H1 (cell line): ENCODE data around the gene FOXN4. TPM values are rescaled to one million over a fixed set of nuclear protein-coding genes. Genes with fewer than 3 reads are reported as not detected.
A peak's percentile ranks its signal among the peaks of the same experiment; 100 is the strongest.

Source experiments
- CTCF ChIA-PET: fragments of 300-600 bp; sonication (Branson Sonifier 250); formaldehyde crosslinking; loops from one replicate; lab custom pipeline; 2021; ENCODE audit not compliant: partially characterized antibody; lab: Charles Lee
- POLR2A ChIA-PET: fragments of 300-600 bp; sonication (Branson Sonifier 250); formaldehyde crosslinking; loops from one replicate; lab custom pipeline; 2021; ENCODE audit warnings: inconsistent platforms; ENCODE audit not compliant: partially characterized antibody; lab: Charles Lee
- DNase-seq, 2 experiments: peaks; one replicate each; pipeline versions ENCODE4 v3.0.0 to v3.0.0-alpha.2; 2010 to 2022; ENCODE audit warnings: low spot score in 2 of 2, low read depth in 1 of 2, mixed read lengths in 1 of 2
- FAIRE-seq: peaks from 2 replicates; lab custom pipeline; 2011; peaks lifted over from hg19 to GRCh38; lab: Jason Lieb, UNC
- H2AFZ ChIP-seq: 2 replicates; pipeline ENCODE4 v1.8.1; 2012; ENCODE audit warnings: low read length, inconsistent platforms
- H2AK5ac ChIP-seq: 2 replicates; pipeline ENCODE4 v1.6.1; 2013; ENCODE audit warnings: low read depth, low read length
- H2BK120ac ChIP-seq: replicated peaks from 2 replicates; pipeline ENCODE3; 2013; ENCODE audit warnings: low read depth, low read length, inconsistent platforms
- H2BK12ac ChIP-seq: 2 replicates; pipeline ENCODE4 v1.6.1; 2013; ENCODE audit warnings: low read depth, low read length
- H2BK15ac ChIP-seq: 2 replicates; pipeline ENCODE4 v1.6.1; 2013; ENCODE audit warnings: low read length
- H2BK20ac ChIP-seq: 2 replicates; pipeline ENCODE4 v1.6.1; 2013; ENCODE audit warnings: low read length
- H2BK5ac ChIP-seq: 2 replicates; pipeline ENCODE4 v1.6.1; 2013; ENCODE audit warnings: low read depth, low read length
- H3K14ac ChIP-seq: 2 replicates; pipeline ENCODE4 v1.6.1; 2013; ENCODE audit warnings: inconsistent platforms; ENCODE audit not compliant: insufficient read length
- H3K18ac ChIP-seq: 2 replicates; pipeline ENCODE4 v1.6.1; 2013; ENCODE audit warnings: low read length; ENCODE audit errors: extremely low read depth
- H3K23ac ChIP-seq: 2 replicates; pipeline ENCODE4 v1.6.1; 2013; ENCODE audit warnings: inconsistent platforms; ENCODE audit not compliant: insufficient read length
- H3K23me2 ChIP-seq: 2 replicates; pipeline ENCODE4 v1.6.1; 2013; ENCODE audit warnings: low read depth, low read length
- H3K27ac ChIP-seq: 2 replicates; pipeline ENCODE4 v1.6.1; 2011; ENCODE audit warnings: low read depth, low read length, inconsistent platforms
- H3K27me3 ChIP-seq, 4 experiments: replicated peaks in 1 of 4; 1 replicate in 1 of 4; 2 replicates in 3 of 4; pipeline versions ENCODE4 v1.6.1 to v1.8.1; 2011 to 2013; ENCODE audit warnings: low read length in 3 of 4, mild to moderate bottlenecking in 3 of 4, inconsistent platforms in 2 of 4, mixed read lengths in 2 of 4, moderate library complexity in 1 of 4; ENCODE audit not compliant: control insufficient read depth in 3 of 4, insufficient read depth in 3 of 4; ENCODE audit errors: extremely low read depth in 1 of 4
- H3K36me3 ChIP-seq, 4 experiments: 2 replicates each; pipeline versions ENCODE4 v1.6.1 to v1.8.1; 2011 to 2013; ENCODE audit warnings: mild to moderate bottlenecking in 4 of 4, low read length in 3 of 4, moderate library complexity in 2 of 4, control low read depth in 1 of 4, inconsistent platforms in 1 of 4; ENCODE audit not compliant: insufficient read depth in 4 of 4, control insufficient read depth in 2 of 4
- H3K4ac ChIP-seq: replicated peaks from 2 replicates; pipeline ENCODE3; 2013; ENCODE audit warnings: low read length, low read depth, mixed read lengths, inconsistent platforms; ENCODE audit not compliant: insufficient read length
- H3K4me1 ChIP-seq, 4 experiments: replicated peaks in 1 of 4; 1 replicate in 1 of 4; 2 replicates in 3 of 4; pipeline versions ENCODE4 v1.6.1 to v1.8.1; 2011 to 2013; ENCODE audit warnings: low read length in 3 of 4, inconsistent platforms in 2 of 4, mixed read lengths in 1 of 4; ENCODE audit not compliant: insufficient read depth in 4 of 4, control insufficient read depth in 3 of 4
- H3K4me2 ChIP-seq, 2 experiments: 2 replicates each; pipeline versions ENCODE4 v1.6.1 to v1.8.1; 2011 to 2013; ENCODE audit warnings: low read depth in 2 of 2, low read length in 2 of 2, control low read depth in 1 of 2, inconsistent platforms in 1 of 2, mild to moderate bottlenecking in 1 of 2; ENCODE audit not compliant: insufficient read depth in 1 of 2
- H3K4me3 ChIP-seq, 4 experiments: fragments of 200-600, 300-600 bp in 1 of 4; sonication (generic), shearing (Covaris generic), sonication (Bioruptor Twin) in 1 of 4; 2 replicates each; pipeline versions ENCODE4 v1.5.1 to v1.8.1; 2011 to 2016; ENCODE audit warnings: low read length in 4 of 4, low read depth in 3 of 4, control low read depth in 2 of 4, inconsistent platforms in 2 of 4, mild to moderate bottlenecking in 2 of 4, mixed read lengths in 1 of 4, moderate library complexity in 1 of 4; ENCODE audit not compliant: insufficient read depth in 2 of 4; ENCODE audit errors: extremely low read depth in 1 of 4
- H3K56ac ChIP-seq: replicated peaks from 2 replicates; pipeline ENCODE3; 2013; ENCODE audit warnings: low read depth, mild to moderate bottlenecking, mixed read lengths, low read length, inconsistent platforms; ENCODE audit not compliant: insufficient read length
- H3K79me1 ChIP-seq: 2 replicates; pipeline ENCODE4 v1.6.1; 2013; ENCODE audit warnings: low read depth, low read length, control low read depth
- H3K79me2 ChIP-seq, 2 experiments: 2 replicates each; pipeline versions ENCODE4 v1.6.1 to v1.8.1; 2012 to 2013; ENCODE audit warnings: low read length in 2 of 2, mild to moderate bottlenecking in 2 of 2, inconsistent platforms in 1 of 2; ENCODE audit not compliant: insufficient read depth in 2 of 2, control insufficient read depth in 1 of 2
- H3K9ac ChIP-seq, 4 experiments: replicated peaks in 1 of 4; 1 replicate in 1 of 4; 2 replicates in 3 of 4; pipeline versions ENCODE4 v1.6.1 to v1.8.1; 2011 to 2013; ENCODE audit warnings: low read depth in 3 of 4, low read length in 3 of 4, control low read depth in 2 of 4, mild to moderate bottlenecking in 2 of 4, moderate library complexity in 2 of 4, inconsistent platforms in 1 of 4; ENCODE audit errors: extremely low read depth in 1 of 4
- H3K9me3 ChIP-seq, 2 experiments: 2 replicates each; pipeline versions ENCODE4 v1.6.1 to v1.8.1; 2012 to 2013; ENCODE audit warnings: mild to moderate bottlenecking in 2 of 2, moderate library complexity in 2 of 2, control low read depth in 1 of 2, inconsistent platforms in 1 of 2, low read depth in 1 of 2, low read length in 1 of 2, mixed read lengths in 1 of 2; ENCODE audit not compliant: insufficient read depth in 2 of 2
- H4K20me1 ChIP-seq, 2 experiments: replicated peaks in 1 of 2; 2 replicates each; pipeline versions ENCODE3 to v1.8.1; 2011 to 2013; ENCODE audit warnings: inconsistent platforms in 2 of 2, low read length in 2 of 2, mild to moderate bottlenecking in 1 of 2; ENCODE audit not compliant: insufficient read depth in 2 of 2, control insufficient read depth in 1 of 2
- H4K5ac ChIP-seq: 2 replicates; pipeline ENCODE4 v1.6.1; 2013; ENCODE audit warnings: low read length, low read depth, mixed read lengths, inconsistent platforms; ENCODE audit not compliant: insufficient read length
- H4K8ac ChIP-seq: 2 replicates; pipeline ENCODE4 v1.8.0; 2013; ENCODE audit warnings: mild to moderate bottlenecking, moderate library complexity, low read length, inconsistent platforms; ENCODE audit not compliant: insufficient read depth; ENCODE audit errors: extremely low read depth
- H4K91ac ChIP-seq: replicated peaks from 2 replicates; pipeline ENCODE3; 2013; ENCODE audit warnings: low read length, mixed read lengths, inconsistent platforms; ENCODE audit not compliant: insufficient read length
- RFX5 ChIP-seq: IDR thresholded peaks from 2 replicates; pipeline ENCODE4 v1.6.1; 2011; ENCODE audit warnings: low read depth, low read length, improper control_type of control experiment, borderline replicate concordance
- WGBS, 2 experiments: shearing (Covaris generic) in 1 of 2; methylation state at CpG; one replicate each; pipeline versions ENCODE4 v1.1.6 to v1.1.7; 2013 to 2015; ENCODE audit warnings: low lambda C conversion rate in 2 of 2, mixed read lengths in 2 of 2, inconsistent platforms in 1 of 2, low coverage in 1 of 2, missing lambda C conversion rate in 1 of 2; ENCODE audit not compliant: insufficient replicate concordance in 2 of 2, insufficient coverage in 1 of 2, insufficient read length in 1 of 2; ENCODE audit errors: extremely low coverage in 1 of 2, missing lambda C conversion rate in 1 of 2; 5-methylcytosine and 5-hydroxymethylcytosine counted together
- polyA plus RNA-seq, 7 experiments: library from polyadenylated mRNA; depleted of rRNA in 3 of 7; stranded (reverse) in 5 of 7; unstranded in 2 of 7; fragments of >200 nt in 5 of 7; fragments of 200-250 nt in 2 of 7; gene quantifications; 1 replicate in 5 of 7; 2 replicates in 1 of 7; 4 replicates in 1 of 7; pipeline versions ENCODE4 v1.2.1 to v1.2.3, GENCODE V29; 2011 to 2013; ENCODE audit warnings: missing spikeins in 2 of 7, mixed read lengths in 2 of 7
- total RNA-seq: library from RNA; stranded (reverse); fragmentation: NEBNext Ultra II Directional; extraction: Animal tissue kit (Norgen Biotek cat#: 25700); gene quantifications from 2 replicates; pipeline ENCODE4 v1.2.1, GENCODE V29; 2021

FOXN4 gene
- total and polyA plus RNA-seq, 2 of the 8 experiments (the other 6 are each of a cell fraction or from before 2014, with no cell fraction given): 0.26 to 0.29 TPM

- H3K4me2 ChIP-seq: no peak overlapping the region
- no peaks in the 10 kb centered on the region for H3K23me2 ChIP-seq
- no peak overlapping the region for H2BK12ac ChIP-seq
- POLR2A ChIA-PET: no interaction called here
- H3K79me1 ChIP-seq: no peaks in the 10 kb centered on the region
- no peak for FAIRE-seq
- H4K91ac ChIP-seq: no peak overlapping the region
- WGBS, 2 experiments: 87% methylated on average over 9 of the region's 13 CpGs; no CpG with 5 or more reads in 1 of the 2 experiments
- H3K18ac ChIP-seq: no peak overlapping the region
- H2AK5ac ChIP-seq: no peak overlapping the region
- H2BK5ac ChIP-seq: no peak overlapping the region
- H3K36me3 ChIP-seq: no peaks in the 10 kb centered on the region
- TF ChIP-seq RFX5: no peak
- TF ChIP-seq, all 59 proteins: peak for 0
- no peak overlapping the region for H3K9ac ChIP-seq
- H3K4me3 ChIP-seq: no peak overlapping the region
- H3K4me1 ChIP-seq: peaks cover 4 to 11% (median 8%) of the 10 kb centered on the region in 4 experiments
- H4K5ac ChIP-seq: no peak overlapping the region
- no peaks in the 10 kb centered on the region; a peak in 1 of 7 replicates for H3K27me3 ChIP-seq
- no peaks in the 10 kb centered on the region for H3K79me2 ChIP-seq
- CTCF ChIA-PET: interaction anchor here (1.5 kb wide), 1 partner anchor 94 kb away, joined by 4 read pairs; no protein-coding TSS in a partner anchor
- no peak overlapping the region for H3K56ac ChIP-seq
- H4K8ac ChIP-seq: peak overlapping the region; percentile 48; the same call in 1 of the 2 replicates
- no peak overlapping the region for H2BK15ac ChIP-seq
- no peak overlapping the region for H2AFZ ChIP-seq
- no peak overlapping the region for H3K23ac ChIP-seq
- no peak overlapping the region for H3K27ac ChIP-seq
- no peak for DNase-seq
- no peak overlapping the region for H3K4ac ChIP-seq
- H2BK120ac ChIP-seq: no peak overlapping the region
- no peak overlapping the region for H3K14ac ChIP-seq
- no peaks in the 10 kb centered on the region for H3K9me3 ChIP-seq
- no peak overlapping the region for H2BK20ac ChIP-seq
- peaks cover 0 to 2% of the 10 kb centered on the region in 2 experiments for H4K20me1 ChIP-seq
Observed at GRCh38 chr12:109295764-109296425, 13.2 kb downstream of the FOXN4 start.
